ENCODE data around the gene ADAMTS7. TPM values are rescaled to one million over a fixed set of nuclear protein-coding genes. Genes with fewer than 3 reads are reported as not detected.

The ADAMTS7 gene
- total RNA-seq, 3 donors from 2014 or later: 1.3 to 7.4 (median 6.2) TPM

DNA sequence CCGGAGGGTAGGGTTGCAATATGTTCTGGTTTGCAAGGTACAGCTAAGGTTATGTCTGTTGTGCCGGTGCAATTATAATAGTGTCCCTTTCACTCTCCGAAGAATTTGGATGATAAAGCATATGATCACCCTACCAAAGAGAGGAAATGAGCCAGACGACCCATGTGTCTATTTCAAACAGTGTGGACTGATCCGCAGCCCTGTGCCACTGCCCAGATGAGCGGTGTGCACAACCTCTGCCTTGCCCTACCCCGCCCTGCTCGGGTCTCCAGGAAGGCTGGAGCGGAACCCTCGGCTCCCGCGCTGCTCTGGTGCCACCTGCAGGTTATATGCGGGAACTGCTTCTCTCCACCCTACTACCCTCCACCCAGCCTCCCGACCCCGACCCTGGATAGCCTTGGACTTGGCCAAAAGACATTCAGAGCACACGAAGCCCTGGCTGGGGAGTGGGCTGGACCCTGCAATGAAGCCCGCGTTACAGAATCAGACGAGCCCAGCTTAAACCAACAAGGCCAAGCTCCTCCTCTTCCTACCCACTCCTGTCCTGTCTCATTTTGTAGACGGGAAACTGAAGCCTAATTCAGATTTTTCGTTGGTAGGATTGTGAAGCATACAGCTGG is 101.9 kb downstream of the ADAMTS7 start:
- Histone ChIP-seq H3K9me3 (no peaks in the 10 kb centered on the region), H3K27me3 (peaks cover 0 to 5% of the 10 kb centered on the region in 2 donors), H3K36me3 (no peaks in the 10 kb centered on the region), H3K27ac (no peak overlapping the region), H3K4me3 (peak overlapping the region in 1 of 3 donors; percentile 29), H3K4me1 (no peaks in the 10 kb centered on the region)
- TF ChIP-seq POLR2AphosphoS5 (IDR thresholded peaks at IDR 0.05) (no peak), CTCF (IDR thresholded peaks at IDR 0.05) (peak; percentile 63 to 89 (median 86)), POLR2A (IDR thresholded peaks at IDR 0.05) (no peak)
- intact Hi-C loops (cut with DNase I; ENCODE audit: low total_unique reads): loop anchor here (10.0 kb wide), 1 partner anchor 85 kb away; the partner anchor contains the start of gene CHRNA3
- DNase-seq (ENCODE audit: low spot score in 2 of 2): peak in 1 of 2 donors; percentile 70

Other genes with a start within 250 kb of the ADAMTS7 start
- gene CHRNA5, start 245.9 kb downstream of the ADAMTS7 start, total RNA-seq: 1 to 10 TPM; 1.4 to 4.3 (median 3.1) TPM
- gene CHRNA3, start 190.5 kb downstream of the ADAMTS7 start, total RNA-seq: under 1 TPM in 2 of 3 donors, not detected in 1; 0.48 to 0.59 TPM
- not detected for gene CHRNB4, start 170.3 kb downstream of the ADAMTS7 start, total RNA-seq
- gene MORF4L1, start 61.4 kb upstream of the ADAMTS7 start, total RNA-seq: 100 to 1,000 TPM; 330 to 411 (median 350) TPM
- gene CTSH, start 133.6 kb upstream of the ADAMTS7 start, total RNA-seq: 100 to 1,000 TPM; 158 to 272 (median 163) TPM

Data from breast epithelium (tissue), 4 donors.